PFSK-1 (cell line): ENCODE measurements around the gene IL17D.

Experiments used
- FOXP2 ChIP-seq: optimal IDR thresholded peaks from 2 replicates; pipeline ENCODE3; 2011; ENCODE audit warnings: borderline replicate concordance, control low read depth, inconsistent platforms; ENCODE audit not compliant: insufficient read depth; ENCODE audit errors: extremely low read length, extremely low read depth
- POLR2AphosphoS5 ChIP-seq: IDR thresholded peaks from 2 replicates; pipeline ENCODE4 v1.6.1; 2012; ENCODE audit warnings: low read depth, mild to moderate bottlenecking, control low read depth, low read length, moderate library complexity
- REST ChIP-seq, 2 experiments: IDR thresholded peaks; 2 replicates each; pipeline versions ENCODE4 v1.6.1 to v1.8.0; 2011 to 2012; ENCODE audit warnings: low read depth in 2 of 2, low read length in 2 of 2, control low read depth in 1 of 2, inconsistent platforms in 1 of 2, mild to moderate bottlenecking in 1 of 2, moderate library complexity in 1 of 2; ENCODE audit not compliant: insufficient read depth in 1 of 2
- SIN3A ChIP-seq: IDR thresholded peaks from 2 replicates; pipeline ENCODE4 v1.6.1; 2012; ENCODE audit warnings: mild to moderate bottlenecking, low read length, moderate library complexity, borderline replicate concordance; ENCODE audit not compliant: insufficient read depth
- TAF1 ChIP-seq: IDR thresholded peaks from 2 replicates; pipeline ENCODE4 v1.6.1; 2012; ENCODE audit warnings: low read length, control low read depth, borderline replicate concordance; ENCODE audit not compliant: insufficient read depth

IL17D gene

GRCh38 chr13:20676213-20676612 is 27.3 kb upstream of the IL17D start:
- no peak for TF ChIP-seq FOXP2
- TF ChIP-seq SIN3A: no peak
- TF ChIP-seq REST (IDR thresholded peaks at IDR 0.05; ENCODE audit: insufficient read depth in 1 of 2, low read depth in 2 of 2, low read length in 2 of 2): no peak
- TF ChIP-seq TAF1: no peak

- TF ChIP-seq POLR2AphosphoS5 (no peak), SIN3A (no peak), FOXP2 (no peak), REST (IDR thresholded peaks at IDR 0.05; ENCODE audit: insufficient read depth in 1 of 2, low read depth in 2 of 2, low read length in 2 of 2) (no peak), TAF1 (no peak)
Observed at GRCh38 chr13:20679879-20680278, 23.6 kb upstream of the IL17D start.

GRCh38 chr13:20680416-20681080 is 23.0 kb upstream of the IL17D start:
- TF ChIP-seq POLR2AphosphoS5 (no peak), REST (IDR thresholded peaks at IDR 0.05; ENCODE audit: insufficient read depth in 1 of 2, low read depth in 2 of 2, low read length in 2 of 2) (no peak), TAF1 (no peak), SIN3A (no peak), FOXP2 (no peak)

- TF ChIP-seq SIN3A (no peak), POLR2AphosphoS5 (no peak), TAF1 (no peak), FOXP2 (no peak), REST (IDR thresholded peaks at IDR 0.05; ENCODE audit: insufficient read depth in 1 of 2, low read depth in 2 of 2, low read length in 2 of 2) (no peak)
Observed at GRCh38 chr13:20682061-20682460, 21.4 kb upstream of the IL17D start.
